GM23248 (cell line): ENCODE results near the gene NUP160. TPM values are rescaled to one million over a fixed set of nuclear protein-coding genes. Genes with fewer than 3 reads are reported as not detected.
"Not testable (repeated sequence)": the region's sequence is repeated elsewhere in the genome, so short reads cannot be mapped to it uniquely, and the experiment has no call there.

ENCODE experiments used
- DNase-seq: peaks from one replicate; pipeline ENCODE4 v3.0.0-alpha.2; 2015
- H2AFZ ChIP-seq: fragments of 200-600 bp; sonication (generic); 2 replicates; pipeline ENCODE4 v1.6.1; 2016; ENCODE audit warnings: antibody characterized with exemption
- H3F3A ChIP-seq: fragments of 200-600 bp; sonication (generic); 2 replicates; pipeline ENCODE4 v1.6.1; 2016; ENCODE audit warnings: mild to moderate bottlenecking, antibody characterized with exemption, mixed run types; ENCODE audit not compliant: insufficient read depth
- H3K27ac ChIP-seq: fragments of 200-600 bp; sonication (generic); 2 replicates; pipeline ENCODE4 v1.5.1; 2016; ENCODE audit warnings: mild to moderate bottlenecking
- H3K27me3 ChIP-seq: fragments of 200-600 bp; sonication (generic); replicated peaks from 2 replicates; pipeline ENCODE4 v1.6.1; 2016; ENCODE audit warnings: mild to moderate bottlenecking; ENCODE audit not compliant: insufficient read depth
- H3K36me3 ChIP-seq: fragments of 200-600 bp; sonication (generic); 2 replicates; pipeline ENCODE4 v1.6.1; 2016; ENCODE audit warnings: low read depth, mild to moderate bottlenecking
- H3K4me1 ChIP-seq: fragments of 200-600 bp; sonication (generic); 2 replicates; pipeline ENCODE4 v1.6.1; 2016; ENCODE audit warnings: mild to moderate bottlenecking; ENCODE audit not compliant: insufficient read depth
- H3K4me2 ChIP-seq: fragments of 200-600 bp; sonication (generic); one replicate; pipeline ENCODE4 v1.6.1; 2016; ENCODE audit warnings: mild to moderate bottlenecking; ENCODE audit not compliant: unreplicated experiment
- H3K4me3 ChIP-seq: fragments of 200-600 bp; sonication (generic); 2 replicates; pipeline ENCODE4 v1.5.1; 2016; ENCODE audit warnings: mild to moderate bottlenecking
- H3K79me2 ChIP-seq: fragments of 200-600 bp; sonication (generic); 2 replicates; pipeline ENCODE4 v1.6.1; 2016; ENCODE audit warnings: mild to moderate bottlenecking; ENCODE audit not compliant: insufficient read depth
- H3K9ac ChIP-seq: fragments of 200-600 bp; sonication (generic); 2 replicates; pipeline ENCODE4 v1.6.1; 2016; ENCODE audit warnings: mild to moderate bottlenecking
- H3K9me2 ChIP-seq: fragments of 200-600 bp; sonication (generic); 2 replicates; pipeline ENCODE4 v1.6.1; 2016; ENCODE audit warnings: mixed run types, mild to moderate bottlenecking, moderate library complexity; ENCODE audit not compliant: insufficient read depth
- H3K9me3 ChIP-seq: fragments of 200-600 bp; sonication (generic); one replicate; pipeline ENCODE4 v1.6.1; 2017; ENCODE audit warnings: low read depth
- H4K20me1 ChIP-seq: fragments of 200-600 bp; sonication (generic); 2 replicates; pipeline ENCODE4 v1.6.0; 2016; ENCODE audit not compliant: insufficient read depth
- EZH2 ChIP-seq: fragments of 200-600 bp; sonication (generic); IDR thresholded peaks from 2 replicates; pipeline ENCODE4 v1.6.1; 2018; ENCODE audit warnings: antibody characterized with exemption, mild to moderate bottlenecking; ENCODE audit not compliant: insufficient read depth, poor library complexity, severe bottlenecking
- EZH2phosphoT487 ChIP-seq: fragments of 200-600 bp; sonication (generic); IDR thresholded peaks from 2 replicates; pipeline ENCODE4 v1.6.1; 2018; ENCODE audit warnings: antibody characterized with exemption, moderate library complexity, mild to moderate bottlenecking, low read depth; ENCODE audit not compliant: insufficient read depth
- WGBS, 2 experiments: methylation state at CpG; one replicate each; pipeline ENCODE4 v1.1.6; 2015 to 2017; ENCODE audit warnings: low lambda C conversion rate in 2 of 2, low coverage in 1 of 2; ENCODE audit errors: missing lambda C conversion rate in 2 of 2; 5-methylcytosine and 5-hydroxymethylcytosine counted together
- in situ Hi-C: fragments of 300-500 bp; cut with MboI; formaldehyde crosslinking; loops from 2 replicates; pipeline ENCODE4 v1.15.0; 2020
- polyA plus RNA-seq: library from polyadenylated mRNA; unstranded; fragments of >200 nt; fragmentation: Nextera tagmentation; extraction: Ambion mirVana; gene quantifications from 2 replicates; pipeline ENCODE4 v1.2.1, GENCODE V29; 2016
- total RNA-seq: library from RNA; depleted of rRNA; stranded (reverse); fragments of >200 nt; shearing (Covaris generic); gene quantifications from 2 replicates; pipeline ENCODE4 v1.2.3, GENCODE V29; 2014

The NUP160 gene
- total and polyA plus RNA-seq, 2 experiments from 2014 or later: 19.5 to 21.0 TPM

DNA sequence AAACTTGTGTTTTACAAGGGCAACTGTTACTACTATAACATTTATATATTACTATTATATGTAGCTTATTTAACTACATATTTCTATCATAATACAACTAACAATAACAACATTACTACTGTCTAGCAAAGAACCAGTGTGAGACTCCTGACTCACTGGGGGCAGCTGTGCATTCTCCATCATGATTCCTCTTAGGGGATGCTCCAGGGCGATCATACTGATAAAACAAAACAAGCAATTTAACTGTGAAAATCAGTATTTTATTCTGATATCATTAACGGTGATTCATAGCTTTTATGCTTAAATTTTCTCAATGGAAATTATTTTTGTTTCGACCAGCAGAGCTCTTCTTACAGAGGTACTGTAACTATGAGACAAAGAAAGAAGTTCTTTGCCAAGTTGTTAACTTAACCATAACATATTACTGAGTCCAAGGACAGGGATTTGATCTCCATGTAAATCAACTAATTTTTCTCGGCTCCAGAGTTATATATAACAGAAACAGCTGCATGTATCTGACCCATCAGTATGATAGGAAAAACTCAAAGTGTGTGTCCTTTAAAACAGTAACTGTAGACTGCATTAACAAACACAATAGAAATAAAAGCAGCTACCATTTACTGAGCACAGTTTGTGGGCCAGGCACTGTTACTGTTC lies 56.2 kb downstream of the NUP160 start:
- peak overlapping the region; percentile 51 for H3K4me2 ChIP-seq
- H3F3A ChIP-seq: peaks cover 22% of the 10 kb centered on the region
- WGBS, 2 experiments: 22 to 25% methylated on average over 4 of the region's 4 CpGs
- H3K9me2 ChIP-seq: no peaks in the 10 kb centered on the region
- no peak overlapping the region for H2AFZ ChIP-seq
- in situ Hi-C loops: no loop called here
- TF ChIP-seq EZH2: no peak
- no peak for TF ChIP-seq EZH2phosphoT487
- DNase-seq: peak; percentile 28
- no peaks in the 10 kb centered on the region for H3K79me2 ChIP-seq
- H3K36me3 ChIP-seq: peaks cover 18% of the 10 kb centered on the region; the same call in 1 of the 2 replicates
- H4K20me1 ChIP-seq: no peaks in the 10 kb centered on the region
- no peak overlapping the region for H3K4me3 ChIP-seq
- no peaks in the 10 kb centered on the region for H3K9me3 ChIP-seq
- peaks cover 26% of the 10 kb centered on the region for H3K4me1 ChIP-seq
- no peak overlapping the region for H3K9ac ChIP-seq
- no peaks in the 10 kb centered on the region for H3K27me3 ChIP-seq
- H3K27ac ChIP-seq: peak overlapping the region; percentile 27

DNA sequence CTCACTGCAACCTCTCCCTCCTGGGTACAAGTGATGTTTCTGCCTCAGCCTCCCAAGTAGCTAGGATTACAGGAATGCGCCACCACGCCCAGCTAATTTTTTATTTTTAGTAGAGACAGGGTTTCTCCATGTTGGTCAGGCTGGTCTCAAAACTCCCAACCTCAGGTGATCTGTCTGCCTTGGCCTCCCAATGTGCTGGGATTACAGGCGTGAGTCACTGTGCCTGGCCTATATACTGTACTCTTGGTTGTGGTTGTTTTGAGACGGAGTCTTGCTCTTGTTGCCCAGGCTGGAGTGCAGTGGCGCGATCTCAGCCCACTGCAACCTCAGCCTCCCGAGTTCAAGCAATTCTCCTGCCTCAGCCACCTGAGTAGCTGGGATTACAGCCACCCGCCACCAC lies 58.1 kb downstream of the NUP160 start:
- Histone ChIP-seq H3K36me3 (peaks cover 25% of the 10 kb centered on the region), H3F3A (peaks cover 34% of the 10 kb centered on the region), H3K4me1 (peaks cover 28% of the 10 kb centered on the region)
- H3K4me3 ChIP-seq, H3K4me2 ChIP-seq, DNase-seq, H3K79me2 ChIP-seq, H3K9ac ChIP-seq, H3K27ac ChIP-seq, H3K27me3 ChIP-seq, H2AFZ ChIP-seq, H3K9me2 ChIP-seq, H3K9me3 ChIP-seq, in situ Hi-C loops, H4K20me1 ChIP-seq: not testable (repeated sequence)
- WGBS, 2 experiments: 96 to 97% methylated on average over 8 of the region's 8 CpGs

DNA sequence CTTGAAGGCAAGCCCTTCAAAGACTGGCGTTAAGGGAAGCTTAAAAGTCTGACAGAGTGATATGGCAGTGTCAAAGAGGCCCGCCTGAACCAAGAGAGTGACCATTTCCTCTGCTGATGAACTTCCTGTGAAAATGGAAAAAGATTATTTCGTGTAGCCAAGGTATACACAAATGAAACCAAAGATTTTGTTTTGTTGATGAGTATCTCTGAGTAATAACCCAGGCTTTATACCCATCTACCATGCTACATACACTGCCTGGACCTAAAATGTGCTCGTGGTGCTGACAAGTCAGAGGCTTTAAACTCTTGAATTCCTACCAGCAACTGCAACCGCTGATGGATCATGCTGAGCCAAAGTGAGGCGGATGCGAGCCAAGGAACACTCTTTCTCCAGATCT lies 60.0 kb downstream of the NUP160 start:
- Histone ChIP-seq H3K9me2 (no peaks in the 10 kb centered on the region), H3K9ac (no peak overlapping the region), H3K4me2 (no peak overlapping the region), H2AFZ (no peak overlapping the region), H3K27me3 (no peaks in the 10 kb centered on the region), H3F3A (peaks cover 31% of the 10 kb centered on the region; the same call in 1 of the 2 replicates), H3K27ac (no peak overlapping the region), H3K4me1 (peaks cover 24% of the 10 kb centered on the region), H3K4me3 (no peak overlapping the region), H3K36me3 (peaks cover 29% of the 10 kb centered on the region), H3K9me3 (no peaks in the 10 kb centered on the region), H4K20me1 (no peaks in the 10 kb centered on the region), H3K79me2 (no peaks in the 10 kb centered on the region)
- in situ Hi-C loops: no loop called here
- WGBS, 2 experiments: 92 to 93% methylated on average over 7 of the region's 7 CpGs
- TF ChIP-seq EZH2: no peak
- DNase-seq: no peak

DNA sequence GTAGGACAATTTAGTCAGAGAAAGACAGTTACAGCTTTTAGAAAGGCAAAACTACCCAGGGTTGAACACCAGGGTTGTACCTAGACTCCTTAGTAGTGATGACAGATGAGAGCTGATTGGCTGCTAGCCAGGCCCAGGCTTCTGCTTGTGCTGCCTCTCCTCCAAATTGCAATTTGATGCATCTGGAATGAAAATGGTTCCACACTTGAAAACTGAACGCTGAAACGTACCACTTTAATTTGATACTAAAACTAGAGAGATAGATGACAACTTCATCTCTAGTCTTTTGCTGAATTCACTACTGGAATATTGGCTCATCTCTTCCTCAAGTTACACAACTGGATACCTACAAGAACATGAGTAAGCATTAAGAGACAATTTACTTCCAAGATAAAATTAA lies 61.8 kb downstream of the NUP160 start:
- H3K79me2 ChIP-seq: no peaks in the 10 kb centered on the region
- 4 to 19% methylated on average over 2 of the region's 2 CpGs for whole genome bisulfite sequencing, 2 experiments
- TF ChIP-seq EZH2phosphoT487: no peak
- no peaks in the 10 kb centered on the region for H3K9me3 ChIP-seq
- H3K9me2 ChIP-seq: no peaks in the 10 kb centered on the region
- H3K4me1 ChIP-seq: 0 out of 2 replicates have a peak, but pooled peaks cover 7% of the 10 kb centered on the region
- peaks cover 34% of the 10 kb centered on the region for H3K36me3 ChIP-seq
- H3K9ac ChIP-seq: no peak overlapping the region
- no peak overlapping the region; the same call in 1 of the 2 replicates for H3K27ac ChIP-seq
- no peak overlapping the region for H3K4me3 ChIP-seq
- peak; percentile 68 for DNase-seq
- no peak overlapping the region for H3K4me2 ChIP-seq
- H2AFZ ChIP-seq: no peak overlapping the region
- no peaks in the 10 kb centered on the region for H3K27me3 ChIP-seq
- in situ Hi-C loops: no loop called here
- no peaks in the 10 kb centered on the region for H4K20me1 ChIP-seq
- H3F3A ChIP-seq: 0 out of 2 replicates have a peak, but pooled peaks cover 15% of the 10 kb centered on the region
